Smooth muscle cell (in vitro differentiated cells): Measurements from ENCODE around the gene FYCO1. TPM values are rescaled to one million over a fixed set of nuclear protein-coding genes. Genes with fewer than 3 reads are reported as not detected.
A peak's percentile ranks its signal among the peaks of the same experiment; 100 is the strongest.

ENCODE experiments used
- DNase-seq: peaks from one replicate; lab custom pipeline; 2025; ENCODE audit not compliant: unreplicated experiment; lab: John Stamatoyannopoulos, UW
- H2AFZ ChIP-seq: fragments of 200-600 bp; sonication (generic); 2 replicates; pipeline ENCODE4 v1.6.0; 2016; ENCODE audit warnings: antibody characterized with exemption, low read depth, mild to moderate bottlenecking
- H3F3A ChIP-seq: fragments of 200-600 bp; sonication (generic); 2 replicates; pipeline ENCODE4 v1.6.0; 2017; ENCODE audit warnings: antibody characterized with exemption, low read depth
- H3K27ac ChIP-seq: fragments of 200-600 bp; sonication (generic); 2 replicates; pipeline ENCODE4 v1.5.1; 2016; ENCODE audit warnings: low read depth, mild to moderate bottlenecking
- H3K27me3 ChIP-seq: fragments of 200-600 bp; sonication (generic); 2 replicates; pipeline ENCODE4 v1.6.1; 2016; ENCODE audit warnings: low read depth, mild to moderate bottlenecking
- H3K36me3 ChIP-seq: fragments of 200-600 bp; sonication (generic); 2 replicates; pipeline ENCODE4 v1.5.1; 2016; ENCODE audit warnings: low read depth
- H3K4me1 ChIP-seq: fragments of 200-600 bp; sonication (generic); 2 replicates; pipeline ENCODE4 v1.5.1; 2016; ENCODE audit warnings: low read depth
- H3K4me2 ChIP-seq: fragments of 200-600 bp; sonication (generic); 2 replicates; pipeline ENCODE4 v1.6.0; 2016; ENCODE audit warnings: mild to moderate bottlenecking
- H3K4me3 ChIP-seq: fragments of 200-600 bp; sonication (generic); 2 replicates; pipeline ENCODE4 v1.5.1; 2016; ENCODE audit warnings: mild to moderate bottlenecking
- H3K79me2 ChIP-seq: fragments of 200-600 bp; sonication (generic); 2 replicates; pipeline ENCODE4 v1.6.0; 2016; ENCODE audit warnings: low read depth, mild to moderate bottlenecking
- H3K9ac ChIP-seq: fragments of 200-600 bp; sonication (generic); 2 replicates; pipeline ENCODE4 v1.6.0; 2016; ENCODE audit warnings: low read depth
- H3K9me3 ChIP-seq: fragments of 200-600 bp; sonication (generic); replicated peaks from 2 replicates; pipeline ENCODE4 v1.5.1; 2016; ENCODE audit warnings: low read depth
- H4K20me1 ChIP-seq: fragments of 200-600 bp; sonication (generic); 2 replicates; pipeline ENCODE4 v1.6.0; 2016; ENCODE audit warnings: low read depth
- CTCF ChIP-seq: fragments of 200-600 bp; sonication (generic); IDR thresholded peaks from 2 replicates; pipeline ENCODE4 v1.5.1; 2017; ENCODE audit warnings: borderline replicate concordance, mild to moderate bottlenecking, antibody characterized with exemption; ENCODE audit not compliant: insufficient read depth, poor library complexity, severe bottlenecking
- WGBS: methylation state at CpG from one replicate; pipeline ENCODE4 v1.1.7; 2016; ENCODE audit warnings: low lambda C conversion rate; 5-methylcytosine and 5-hydroxymethylcytosine counted together
- polyA plus RNA-seq: library from polyadenylated mRNA; unstranded; fragments of >200 nt; fragmentation: Nextera tagmentation; extraction: Ambion mirVana; gene quantifications from 2 replicates; pipeline ENCODE4 v1.2.1, GENCODE V29; 2016
- total RNA-seq: library from RNA; depleted of rRNA; stranded (reverse); fragments of >200 nt; gene quantifications from 2 replicates; pipeline ENCODE4 v1.2.3, GENCODE V29; 2014

FYCO1 gene
- total and polyA plus RNA-seq, 2 experiments from 2014 or later = 7.4 to 20.9 TPM

GRCh38 chr3:45921158-45922038 lies 74.2 kb downstream of the FYCO1 start:
- Histone ChIP-seq H4K20me1 (no peaks in the 10 kb centered on the region), H3K27ac (no peak overlapping the region), H3K4me2 (no peak overlapping the region), H3K79me2 (no peaks in the 10 kb centered on the region), H3K36me3 (no peaks in the 10 kb centered on the region), H3K4me3 (no peak overlapping the region), H3K9me3 (no peaks in the 10 kb centered on the region), H2AFZ (no peak overlapping the region), H3K9ac (no peak overlapping the region), H3K27me3 (no peaks in the 10 kb centered on the region), H3F3A (no peaks in the 10 kb centered on the region), H3K4me1 (no peaks in the 10 kb centered on the region)
- 96% methylated on average over 14 of the region's 14 CpGs for WGBS
- TF ChIP-seq CTCF = no peak
- no peak for DNase-seq

GRCh38 chr3:45917146-45917898 lies 78.3 kb downstream of the FYCO1 start:
- Histone ChIP-seq H3F3A (no peaks in the 10 kb centered on the region), H3K27me3 (no peaks in the 10 kb centered on the region), H3K27ac (no peak overlapping the region), H3K9ac (no peak overlapping the region), H4K20me1 (no peaks in the 10 kb centered on the region), H3K36me3 (no peaks in the 10 kb centered on the region), H3K4me1 (no peaks in the 10 kb centered on the region), H3K9me3 (no peaks in the 10 kb centered on the region), H2AFZ (no peak overlapping the region), H3K4me2 (no peak overlapping the region), H3K79me2 (no peaks in the 10 kb centered on the region), H3K4me3 (no peak overlapping the region)
- WGBS = 90% methylated on average over 6 of the region's 6 CpGs
- TF ChIP-seq CTCF = no peak
- DNase-seq = no peak

GRCh38 chr3:45915518-45916231 lies 79.9 kb downstream of the FYCO1 start:
- no peaks in the 10 kb centered on the region for H3K9me3 ChIP-seq
- H3K4me1 ChIP-seq = no peaks in the 10 kb centered on the region
- H3F3A ChIP-seq = no peaks in the 10 kb centered on the region
- H3K27ac ChIP-seq = no peak overlapping the region
- no peaks in the 10 kb centered on the region for H4K20me1 ChIP-seq
- H3K4me2 ChIP-seq = peak overlapping the region; percentile 79
- H3K9ac ChIP-seq = no peak overlapping the region
- TF ChIP-seq CTCF = no peak
- no peaks in the 10 kb centered on the region for H3K36me3 ChIP-seq
- WGBS = 36% methylated on average over 13 of the region's 13 CpGs
- no peaks in the 10 kb centered on the region for H3K27me3 ChIP-seq
- H3K79me2 ChIP-seq = no peaks in the 10 kb centered on the region
- no peak for DNase-seq
- no peak overlapping the region for H2AFZ ChIP-seq
- no peak overlapping the region for H3K4me3 ChIP-seq
